Aorta (tissue), 5 donors: ENCODE measurements around the gene LILRA2. TPM values are rescaled to one million over a fixed set of nuclear protein-coding genes. Genes with fewer than 3 reads are reported as not detected.

Experiments used
- ATAC-seq: fragments of 200-7000 bp; cut with Tn5 transposase; one replicate; pipeline ENCODE4 v1.9.1; 2022; ENCODE audit warnings: moderate library complexity; ENCODE audit not compliant: low FRiP score
- DNase-seq, 2 donors: peaks; one replicate each; pipeline ENCODE4 v3.0.0-alpha.2; 2020
- H3K27ac ChIP-seq, 2 donors: one replicate each; pipeline ENCODE4 v1.5.1; 2013; ENCODE audit warnings: low read length in 2 of 2, mild to moderate bottlenecking in 2 of 2, moderate library complexity in 2 of 2, control low read depth in 1 of 2, inconsistent platforms in 1 of 2, low read depth in 1 of 2
- H3K27me3 ChIP-seq, 2 donors: one replicate each; pipeline ENCODE4 v1.6.1; 2013; ENCODE audit warnings: control low read depth in 1 of 2, low read length in 1 of 2, mild to moderate bottlenecking in 1 of 2, moderate library complexity in 1 of 2; ENCODE audit not compliant: insufficient read depth in 2 of 2, control insufficient read depth in 1 of 2
- H3K36me3 ChIP-seq, 2 donors: one replicate each; pipeline ENCODE4 v1.6.1; 2013; ENCODE audit warnings: control low read depth in 1 of 2, low read length in 1 of 2, mild to moderate bottlenecking in 1 of 2; ENCODE audit not compliant: insufficient read depth in 2 of 2, control insufficient read depth in 1 of 2
- H3K4me1 ChIP-seq, 2 donors: one replicate each; pipeline ENCODE4 v1.6.1; 2013; ENCODE audit warnings: low read length in 2 of 2, control low read depth in 1 of 2, mild to moderate bottlenecking in 1 of 2, moderate library complexity in 1 of 2; ENCODE audit not compliant: insufficient read depth in 2 of 2, control insufficient read depth in 1 of 2
- H3K4me3 ChIP-seq, 2 donors: one replicate each; pipeline ENCODE4 v1.5.1; 2013; ENCODE audit warnings: low read length in 2 of 2, control low read depth in 1 of 2, mild to moderate bottlenecking in 1 of 2
- H3K9me3 ChIP-seq: one replicate; pipeline ENCODE4 v1.6.1; 2013; ENCODE audit warnings: mild to moderate bottlenecking, low read length; ENCODE audit not compliant: control insufficient read depth
- WGBS, 2 donors: extraction: QIAGEN DNeasy Blood & Tissue Kit; methylation state at CpG; one replicate each; pipeline ENCODE4 v1.1.7; 2013; 5-methylcytosine and 5-hydroxymethylcytosine counted together
- intact Hi-C, 2 donors: fragments of 100-400 bp; cut with DNase I; formaldehyde crosslinking; loops; one replicate each; pipeline versions ENCODE4 v1.14.2 to v1.15.0; 2022
- polyA plus RNA-seq, 2 donors: library from polyadenylated mRNA; stranded (reverse); fragments of 200-250 nt; gene quantifications; one replicate each; pipeline ENCODE4 v1.2.3, GENCODE V29; 2013
- total RNA-seq, 2 donors: library from RNA; stranded (reverse); fragmentation: NEBNext Ultra II Directional; extraction: Animal tissue kit (Norgen Biotek cat#: 25700); gene quantifications; one replicate each; pipeline ENCODE4 v1.2.1, GENCODE V29; 2021
- donor health status: healthy with polysubstance abuse.
- donor health status: Bipolar disorder and iron deficiency.
- donor health status: DM: no; HTN: no; CAD: no.
- donor health status: DM: no; HTN: no; CAD: no.
- donor health status: DM: yes; HTN: yes; CAD: no.

Gene LILRA2
- total and polyA plus RNA-seq, 4 donors: 2.3 to 10.1 (median 3.6) TPM

DNA sequence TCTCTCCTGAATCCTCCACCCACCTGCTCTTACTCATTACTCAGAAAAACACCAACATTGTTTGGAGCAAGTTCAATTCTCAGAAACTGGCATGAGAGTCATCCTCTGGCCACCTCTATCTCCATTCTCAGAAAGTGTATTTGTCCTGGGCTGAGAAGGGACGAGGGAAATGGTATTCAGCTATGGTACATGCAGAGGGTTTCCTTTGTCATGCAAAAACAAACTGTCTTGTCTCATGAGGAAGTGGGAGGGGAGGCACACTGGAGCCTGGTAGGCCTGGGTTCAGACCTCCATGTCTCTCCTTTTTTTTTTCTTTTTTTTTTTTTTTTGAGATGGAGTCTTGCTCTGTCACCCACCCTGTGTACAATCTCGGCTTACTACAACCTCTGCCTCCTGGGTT lies 31.9 kb upstream of the LILRA2 start:
- WGBS, 2 donors: 39 to 44% methylated on average over 2 of the region's 2 CpGs
- ATAC-seq (no peak), DNase-seq (no peak)
- Histone ChIP-seq H3K4me1 (no peaks in the 10 kb centered on the region), H3K27me3 (no peaks in the 10 kb centered on the region), H3K4me3 (no peak overlapping the region), H3K27ac (no peak overlapping the region), H3K36me3 (no peaks in the 10 kb centered on the region), H3K9me3 (peaks cover 2% of the 10 kb centered on the region)
- intact Hi-C loops: no loop called here

DNA sequence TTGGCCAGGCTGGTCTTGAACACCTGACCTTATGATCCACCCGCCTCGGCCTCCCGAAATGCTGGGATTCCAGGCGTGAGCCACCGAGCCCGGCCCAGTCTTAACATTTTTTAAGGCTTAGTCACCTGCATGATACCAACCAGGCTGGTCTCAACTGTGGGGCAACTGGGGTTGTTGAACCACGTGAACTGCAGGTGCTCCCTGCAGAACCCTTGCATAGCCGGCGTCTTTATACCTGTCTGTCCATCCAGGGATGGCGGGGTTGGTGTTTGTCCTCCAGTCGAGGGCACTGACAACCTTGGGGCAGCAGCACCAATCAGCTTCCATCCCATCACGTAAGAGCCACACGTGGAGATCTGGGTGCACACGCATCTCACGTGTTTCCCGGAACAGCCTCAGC lies 24.8 kb upstream of the LILRA2 start:
- WGBS, 2 donors: 80 to 85% methylated on average over 16 of the region's 16 CpGs
- DNase-seq: no peak
- H3K27ac ChIP-seq: no peak overlapping the region
- no peaks in the 10 kb centered on the region for H3K4me1 ChIP-seq
- no peaks in the 10 kb centered on the region for H3K9me3 ChIP-seq
- intact Hi-C loops: no loop called here
- H3K4me3 ChIP-seq: no peak overlapping the region
- no peaks in the 10 kb centered on the region for H3K27me3 ChIP-seq
- ATAC-seq: no peak
- H3K36me3 ChIP-seq: no peaks in the 10 kb centered on the region

DNA sequence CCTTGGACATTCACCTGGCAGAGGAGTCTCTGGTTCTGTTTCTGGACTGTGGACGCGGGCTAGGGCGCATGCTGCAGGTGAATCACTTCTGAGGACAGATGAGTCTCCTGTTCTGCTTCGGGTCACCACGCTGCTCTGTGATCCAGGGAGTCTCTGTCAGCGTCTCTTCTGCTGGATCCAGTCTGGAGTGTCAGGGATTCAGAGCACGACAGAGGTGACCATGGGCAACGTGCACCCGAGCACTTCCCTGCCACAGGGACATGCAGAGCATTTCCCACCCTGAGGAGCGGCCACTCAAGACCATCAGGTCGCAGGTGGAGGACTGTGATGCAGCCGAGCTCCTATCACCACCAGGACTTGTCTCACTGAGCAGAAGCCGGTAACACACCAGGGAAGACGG lies 24.4 kb upstream of the LILRA2 start:
- no peak for DNase-seq

DNA sequence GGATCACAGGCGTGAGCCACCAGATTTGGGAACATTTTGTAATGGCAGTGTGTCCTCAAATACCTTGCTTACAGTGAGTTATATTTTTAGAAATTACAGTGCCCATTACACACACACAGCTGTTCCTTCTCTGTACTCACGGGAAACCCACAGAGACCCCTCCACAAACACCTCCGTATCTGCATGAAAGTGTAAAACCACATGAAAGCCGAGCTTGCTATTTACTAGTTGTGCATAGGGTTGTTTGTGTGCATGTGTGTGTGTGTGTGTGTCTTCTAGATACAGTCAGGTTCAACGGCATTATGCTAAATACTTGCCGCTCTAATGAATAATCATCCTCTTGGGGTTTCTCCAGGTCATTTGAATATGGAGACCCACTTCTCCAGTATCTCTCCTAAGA lies 22.3 kb upstream of the LILRA2 start:
- Histone ChIP-seq H3K27me3 (no peaks in the 10 kb centered on the region), H3K4me3 (no peak overlapping the region), H3K36me3 (no peaks in the 10 kb centered on the region), H3K4me1 (no peaks in the 10 kb centered on the region), H3K9me3 (no peaks in the 10 kb centered on the region), H3K27ac (no peak overlapping the region)
- DNase-seq (no peak), ATAC-seq (no peak)
- 82 to 84% methylated on average over 6 of the region's 6 CpGs for WGBS, 2 donors
- intact Hi-C loops: no loop called here

More for the DNA sequence above, 24.4 kb upstream of the LILRA2 start:
- Histone ChIP-seq H3K4me3 (no peak overlapping the region), H3K4me1 (no peaks in the 10 kb centered on the region), H3K27me3 (no peaks in the 10 kb centered on the region), H3K9me3 (no peaks in the 10 kb centered on the region), H3K36me3 (no peaks in the 10 kb centered on the region), H3K27ac (no peak overlapping the region)
- no peak for ATAC-seq
- WGBS, 2 donors: 80 to 83% methylated on average over 14 of the region's 14 CpGs
- intact Hi-C loops: no loop called here

DNA sequence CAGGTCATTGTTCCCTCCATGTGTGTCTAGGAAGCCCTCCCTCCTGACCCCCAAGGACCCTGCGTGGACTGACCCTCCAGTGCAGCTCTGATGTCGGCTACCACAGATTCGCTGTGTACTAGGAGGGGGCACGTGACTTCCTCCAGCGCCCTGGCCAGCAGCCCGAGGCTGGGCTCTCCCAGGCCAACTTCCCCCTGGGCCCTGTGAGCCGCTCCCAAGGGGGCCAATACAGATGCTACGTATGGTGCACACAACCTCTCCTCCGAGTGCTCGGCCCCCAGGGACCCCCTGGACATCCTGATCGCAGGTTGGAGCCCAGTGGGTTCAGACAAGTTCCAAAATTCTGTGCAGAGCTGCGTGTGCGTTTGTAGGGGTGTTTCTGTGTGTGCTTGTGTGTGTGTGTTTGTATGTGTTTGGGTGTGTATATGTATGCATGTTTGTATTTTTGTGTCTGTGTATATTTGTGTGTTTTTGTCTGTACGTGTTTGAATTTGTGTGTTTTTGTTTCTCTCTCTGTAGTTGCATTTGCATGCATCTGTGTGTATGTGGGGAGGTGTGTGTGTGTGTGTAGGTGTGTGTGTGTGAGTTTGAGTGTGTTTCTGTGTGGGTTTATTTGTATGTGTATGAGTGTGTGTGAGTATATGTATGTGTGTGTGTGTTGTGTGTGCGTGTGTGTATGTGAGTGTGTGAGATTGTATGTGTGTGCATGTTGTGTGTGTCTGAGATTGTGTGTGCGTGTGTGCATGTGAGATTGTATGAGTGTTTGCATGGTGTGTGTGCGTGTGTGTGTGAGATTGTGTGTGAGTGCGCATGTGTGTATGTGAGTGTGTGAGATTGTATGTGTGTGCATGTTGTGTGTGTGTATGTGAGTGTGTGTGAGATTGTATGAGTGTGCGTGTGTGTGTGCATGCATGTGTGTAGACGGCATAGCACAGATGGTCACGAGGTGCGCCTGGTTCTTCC lies 21.4 kb upstream of the LILRA2 start:
- intact Hi-C loops: no loop called here
- Histone ChIP-seq H3K4me3 (no peak overlapping the region), H3K4me1 (no peaks in the 10 kb centered on the region), H3K27me3 (no peaks in the 10 kb centered on the region), H3K27ac (no peak overlapping the region), H3K36me3 (no peaks in the 10 kb centered on the region), H3K9me3 (no peaks in the 10 kb centered on the region)
- WGBS, 2 donors: 78 to 85% methylated on average over 22 of the region's 22 CpGs
- ATAC-seq (no peak), DNase-seq (peak in 1 of 2 donors; percentile 73)

DNA sequence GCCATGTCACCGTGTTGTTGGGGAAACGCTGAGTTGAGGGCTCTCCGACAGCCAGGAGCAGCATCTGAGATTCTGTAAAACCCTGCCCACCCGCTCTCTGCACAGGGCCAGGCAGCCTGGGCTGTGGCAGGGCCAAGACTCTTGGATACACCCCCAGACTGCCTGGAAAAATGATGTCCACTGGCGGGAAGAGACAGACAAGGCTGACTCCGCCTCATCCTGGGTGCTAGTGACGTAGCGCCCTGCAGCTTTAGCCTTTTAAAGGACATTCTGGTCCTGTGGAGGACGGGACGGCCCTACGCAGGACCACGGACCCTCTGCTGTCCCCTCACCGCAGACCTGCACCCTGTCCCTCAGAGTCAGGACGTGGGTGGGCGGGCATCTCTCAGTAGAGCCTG lies 20.7 kb upstream of the LILRA2 start:
- Histone ChIP-seq H3K27ac (no peak overlapping the region), H3K4me1 (no peaks in the 10 kb centered on the region), H3K9me3 (no peaks in the 10 kb centered on the region), H3K36me3 (no peaks in the 10 kb centered on the region), H3K27me3 (no peaks in the 10 kb centered on the region), H3K4me3 (no peak overlapping the region)
- DNase-seq (no peak), ATAC-seq (no peak)
- 82 to 86% methylated on average over 15 of the region's 15 CpGs for WGBS, 2 donors
- intact Hi-C loops: no loop called here

DNA sequence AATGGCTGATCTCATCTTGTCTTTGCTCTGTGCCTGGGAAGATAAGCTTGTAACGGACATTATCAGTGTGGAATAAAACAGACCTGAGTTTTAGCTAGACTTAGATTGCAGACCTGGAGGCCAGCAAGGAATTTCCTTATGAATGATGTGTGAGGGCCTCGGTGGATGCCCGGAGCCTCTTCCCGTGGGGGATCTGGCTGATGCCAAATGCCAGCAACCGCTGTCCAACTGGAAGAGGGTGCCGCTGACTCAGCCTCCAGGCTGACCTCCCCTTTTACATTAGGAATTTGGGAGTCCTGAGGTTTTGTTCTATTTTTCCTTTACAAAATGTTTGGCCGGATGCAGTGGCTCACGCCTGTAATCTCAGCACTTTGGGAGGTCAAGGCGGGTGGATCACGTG lies 19.6 kb upstream of the LILRA2 start:
- Histone ChIP-seq H3K27me3 (no peaks in the 10 kb centered on the region), H3K36me3 (no peaks in the 10 kb centered on the region), H3K4me1 (no peaks in the 10 kb centered on the region), H3K9me3 (no peaks in the 10 kb centered on the region), H3K27ac (no peak overlapping the region), H3K4me3 (no peak overlapping the region)
- DNase-seq (no peak), ATAC-seq (no peak)
- intact Hi-C loops: no loop called here
- 62 to 89% methylated on average over 10 of the region's 10 CpGs for WGBS, 2 donors

DNA sequence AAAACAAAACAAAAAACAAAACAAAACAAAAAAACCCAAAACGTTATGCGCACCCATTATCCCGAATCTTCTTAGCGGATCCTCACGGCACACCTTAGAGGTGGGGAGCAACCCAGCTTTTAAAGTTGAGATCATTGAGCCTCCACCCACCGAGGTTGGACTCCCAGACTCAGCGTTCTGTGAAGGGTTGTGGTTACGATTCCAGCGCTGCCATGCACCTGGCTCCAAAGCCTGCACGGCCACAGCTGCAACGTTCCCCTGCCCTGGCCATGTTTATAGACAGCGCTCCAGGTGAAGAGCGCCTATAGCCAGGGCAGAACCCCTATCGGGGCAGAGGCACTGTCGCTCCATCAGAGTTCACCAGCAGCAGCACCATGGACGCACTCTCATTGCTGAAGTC lies 18.7 kb upstream of the LILRA2 start:
- Histone ChIP-seq H3K4me1 (no peaks in the 10 kb centered on the region), H3K4me3 (no peak overlapping the region), H3K27me3 (no peaks in the 10 kb centered on the region), H3K27ac (no peak overlapping the region), H3K36me3 (no peaks in the 10 kb centered on the region), H3K9me3 (no peaks in the 10 kb centered on the region)
- DNase-seq: no peak
- intact Hi-C loops: no loop called here
- ATAC-seq: no peak
- WGBS, 2 donors: 82 to 89% methylated on average over 16 of the region's 16 CpGs

DNA sequence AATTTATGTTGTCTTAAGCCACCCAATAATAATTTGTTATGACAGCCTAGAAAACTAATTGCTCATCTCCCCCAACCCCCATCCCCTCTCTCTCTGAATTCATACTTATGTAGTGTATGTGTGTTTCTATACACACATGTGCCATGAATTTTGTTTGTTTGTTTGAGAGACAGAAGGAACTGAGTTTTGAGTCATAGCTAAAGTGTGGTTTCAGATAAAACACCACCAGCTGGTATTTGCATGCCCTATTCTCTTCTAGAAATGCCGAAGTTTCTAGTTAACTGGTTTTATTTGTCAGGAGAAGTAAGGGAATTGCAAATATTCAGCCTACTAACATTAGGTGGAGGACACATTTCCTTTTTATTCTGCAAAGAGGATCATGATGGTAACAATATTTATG lies 17.4 kb upstream of the LILRA2 start:
- intact Hi-C loops: no loop called here
- H3K4me1 ChIP-seq: no peaks in the 10 kb centered on the region
- H3K27me3 ChIP-seq: no peaks in the 10 kb centered on the region
- H3K9me3 ChIP-seq: no peaks in the 10 kb centered on the region
- ATAC-seq (no peak), DNase-seq (no peak)
- 72 to 75% methylated on average over 1 of the region's 1 CpG for WGBS, 2 donors
- H3K4me3 ChIP-seq: no peak overlapping the region
- H3K36me3 ChIP-seq: no peaks in the 10 kb centered on the region
- no peak overlapping the region for H3K27ac ChIP-seq
